HG02623 (cell line): ENCODE measurements around the gene PINK1.
A peak's percentile ranks its signal among the peaks of the same experiment; 100 is the strongest.
"Not testable (repeated sequence)": the region's sequence is repeated elsewhere in the genome, so short reads cannot be mapped to it uniquely, and the experiment has no call there.

Experiments
- ATAC-seq: cut with Tn5 transposase; IDR thresholded peaks from one replicate; pipeline ENCODE4 v1.9.1; 2021; ENCODE audit warnings: moderate library complexity; ENCODE audit not compliant: unreplicated experiment

Gene PINK1

DNA sequence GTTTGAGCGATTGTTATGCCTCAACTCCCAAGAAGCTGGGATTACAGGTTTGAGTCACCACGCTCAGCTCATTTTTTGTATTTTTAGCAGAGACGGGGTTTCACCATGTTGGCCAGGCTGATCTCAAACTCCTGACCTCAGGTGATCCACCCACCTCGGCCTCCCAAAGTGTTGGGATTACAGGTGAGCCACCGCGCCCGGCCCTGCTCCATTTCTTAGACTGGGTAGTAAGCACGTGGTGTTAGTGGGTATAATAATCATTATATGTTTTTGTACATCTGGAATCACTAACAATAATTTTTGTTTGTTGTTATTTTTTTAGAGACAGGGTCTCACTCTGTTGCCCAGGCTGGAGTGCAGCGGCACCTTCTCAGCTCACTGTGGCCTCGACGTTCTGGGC, 40.4 kb downstream of the PINK1 start:
- ATAC-seq = not testable (repeated sequence)

DNA sequence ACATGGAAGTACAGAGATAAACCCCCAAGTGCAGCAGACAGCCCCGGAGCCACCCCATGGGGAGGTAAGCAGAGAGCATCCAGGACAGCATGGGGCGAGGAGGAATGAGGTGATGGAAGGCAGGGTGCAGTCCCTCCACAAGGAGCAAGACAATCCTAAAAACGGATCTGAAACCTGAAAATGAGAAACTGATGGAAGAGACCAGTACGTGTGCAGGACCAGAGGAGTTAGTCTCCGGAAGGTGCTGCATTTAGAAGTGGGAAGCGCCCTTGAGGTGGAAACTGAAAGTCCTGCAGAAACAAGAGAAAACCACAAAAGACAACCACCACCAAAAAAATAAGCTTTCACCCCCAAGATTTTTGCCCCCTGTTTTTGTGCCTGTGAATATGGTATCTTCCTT, 45.3 kb downstream of the PINK1 start:
- no peak for ATAC-seq

DNA sequence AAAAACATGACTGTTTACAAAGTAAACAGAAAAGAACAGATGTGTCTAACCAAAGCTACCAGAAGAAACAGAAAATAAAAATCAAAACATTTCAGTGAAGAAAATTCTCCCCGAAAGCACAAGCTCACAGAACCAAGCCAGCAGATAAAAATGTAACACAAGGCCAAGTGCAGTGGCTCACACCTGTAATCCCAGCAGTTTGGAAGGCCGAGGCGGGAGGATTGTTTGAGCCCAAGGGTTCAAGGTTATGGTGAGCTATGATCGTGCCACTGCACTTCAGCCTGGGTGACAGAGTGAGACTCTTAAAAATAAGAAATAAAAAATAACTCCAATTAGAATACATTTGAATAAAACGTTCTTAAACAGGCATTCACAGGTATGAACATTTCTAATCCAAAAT, 47.0 kb downstream of the PINK1 start:
- no peak for ATAC-seq

DNA sequence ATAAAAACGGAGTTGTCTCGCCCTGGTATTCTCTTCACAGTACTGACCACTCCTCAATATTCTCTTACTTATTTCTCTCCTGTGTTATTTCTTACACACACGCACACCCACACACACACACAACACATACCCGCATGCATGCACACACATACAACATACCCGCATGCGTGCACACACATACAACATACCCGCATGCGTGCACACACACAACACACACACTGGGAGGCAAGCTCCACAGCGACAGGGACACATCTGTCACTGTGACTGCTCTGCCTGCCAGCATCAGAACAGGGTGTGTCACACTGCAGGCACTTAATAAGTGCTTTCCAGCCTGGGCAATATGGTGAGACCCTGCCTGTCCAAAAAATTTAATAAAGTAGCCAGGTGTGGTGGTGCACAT, 48.7 kb downstream of the PINK1 start:
- ATAC-seq = no peak

DNA sequence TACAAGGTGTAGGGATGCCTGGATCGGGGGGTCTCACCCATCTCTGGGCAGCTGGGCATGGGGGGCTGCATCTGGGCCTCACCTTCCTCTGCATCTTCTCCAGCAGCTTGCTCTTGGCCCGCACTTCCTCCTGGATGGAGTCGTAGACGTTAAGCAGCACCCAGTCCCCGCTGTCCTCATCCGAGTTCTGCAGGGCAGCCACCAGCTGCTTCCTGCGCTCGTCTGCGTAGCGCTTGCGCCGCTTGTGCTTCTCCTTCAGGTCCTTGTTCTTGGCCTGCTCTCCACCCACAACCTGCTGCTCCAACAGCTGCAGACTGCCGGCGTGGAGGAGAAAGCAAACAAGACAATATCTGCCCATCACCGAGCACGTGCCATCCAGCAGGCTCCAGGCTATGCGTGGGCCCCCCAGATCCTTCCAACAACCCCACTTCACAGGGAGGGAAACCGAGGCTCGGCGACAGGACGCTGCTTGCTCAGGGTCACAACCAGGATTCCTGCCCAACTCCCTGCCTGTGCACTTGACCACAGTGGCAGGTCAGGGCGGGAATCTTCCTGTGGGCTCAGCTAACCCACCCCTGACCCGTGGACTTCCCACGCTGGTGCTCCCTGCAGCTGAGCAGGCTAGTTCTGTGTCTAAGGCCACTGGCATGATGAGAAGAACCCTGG, 49.4 kb downstream of the PINK1 start:
- no peak for ATAC-seq

DNA sequence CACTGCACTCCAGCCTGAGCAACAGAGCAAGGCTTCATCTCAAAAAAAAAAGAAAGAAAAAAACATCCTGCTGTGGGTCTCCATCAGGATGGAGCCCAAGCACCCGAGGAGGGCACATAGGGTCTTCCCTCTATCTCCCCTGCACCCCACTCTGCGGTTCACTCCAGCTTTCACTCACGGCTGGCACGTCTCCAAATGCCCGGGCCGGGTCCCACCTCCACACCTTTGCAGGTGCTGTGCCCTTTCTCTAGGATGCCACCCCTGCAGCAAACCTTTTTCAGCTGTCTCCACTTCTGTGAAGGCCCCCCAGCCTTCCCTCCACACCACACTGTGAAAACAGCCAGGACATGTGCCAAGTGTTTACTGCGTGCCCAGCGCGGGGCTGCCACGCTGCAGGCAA, 50.4 kb downstream of the PINK1 start:
- no peak for ATAC-seq

DNA sequence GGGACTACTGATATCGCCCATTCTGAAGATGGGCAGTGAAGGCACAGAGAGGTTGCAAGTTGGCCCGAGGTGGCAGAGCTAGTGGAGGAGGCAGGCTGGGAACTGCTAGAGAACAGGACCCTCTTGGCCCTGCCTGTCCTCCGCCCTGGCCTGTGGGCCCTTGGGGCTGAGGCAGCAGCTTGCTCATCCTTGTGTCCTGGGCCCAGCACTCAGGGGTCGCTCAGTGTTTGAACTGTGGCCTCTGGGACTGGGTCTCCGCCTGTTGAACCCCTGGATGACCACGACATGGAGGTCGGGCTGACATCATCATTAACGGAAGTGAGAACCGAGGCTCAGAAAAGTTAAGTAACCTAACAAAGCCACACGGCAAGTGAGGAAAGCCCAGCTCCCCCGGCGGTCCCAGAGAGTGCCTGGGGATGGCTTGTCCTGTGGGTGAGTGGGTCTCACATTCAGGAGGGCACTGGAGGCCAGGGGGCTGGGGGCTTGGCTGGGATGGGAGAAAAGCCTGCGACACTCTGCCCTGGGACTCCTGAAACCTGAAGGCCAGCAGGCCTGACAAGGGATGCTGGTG, 50.9 kb downstream of the PINK1 start:
- ATAC-seq = no peak

DNA sequence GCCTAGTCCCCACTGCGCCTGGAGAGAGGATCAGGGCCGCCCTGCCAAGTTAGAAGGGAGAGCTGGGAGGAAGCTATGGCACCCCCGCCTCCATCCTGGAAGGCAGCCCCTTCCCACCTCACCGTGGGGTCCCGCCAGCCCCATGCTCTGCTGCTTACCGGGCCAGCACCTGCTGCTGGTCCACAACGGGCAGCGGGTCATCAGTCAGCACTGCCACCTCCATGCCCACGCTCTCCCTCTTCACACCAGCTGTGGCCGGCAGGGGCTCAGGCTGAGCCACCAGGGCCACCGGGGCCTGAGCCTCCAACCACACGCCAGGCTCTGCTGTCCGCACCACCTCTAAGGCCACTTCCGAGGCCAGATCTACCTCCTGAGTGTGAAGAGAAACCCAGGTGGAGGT, 51.4 kb downstream of the PINK1 start:
- no peak for ATAC-seq

DNA sequence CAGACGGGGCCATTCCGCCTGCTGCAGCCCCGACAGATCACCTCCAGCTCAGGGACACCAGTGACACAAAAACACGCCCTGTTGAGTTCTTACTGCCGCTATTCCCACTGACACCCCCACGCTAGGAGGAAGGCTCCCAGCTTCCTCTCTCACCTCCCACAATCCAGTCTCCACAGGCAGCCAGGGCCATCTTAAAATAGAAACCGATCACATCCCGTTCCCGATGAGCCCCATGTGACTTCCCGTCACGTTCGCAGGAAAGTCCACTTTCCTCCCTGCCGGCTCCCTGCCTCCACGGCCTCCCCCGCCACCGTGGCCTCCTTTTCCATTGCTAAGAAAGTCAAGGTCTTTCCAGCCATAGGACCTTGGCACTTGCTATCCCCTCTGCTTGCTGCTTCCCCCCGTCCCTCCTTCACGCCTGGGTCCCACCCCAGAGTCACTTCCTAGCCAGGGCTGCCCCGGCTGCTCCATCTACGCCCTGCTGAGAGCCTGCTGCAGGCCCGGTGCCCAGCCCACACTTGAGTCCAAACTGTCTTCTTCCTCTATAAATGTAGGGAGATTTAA, 51.9 kb downstream of the PINK1 start:
- no peak for ATAC-seq

DNA sequence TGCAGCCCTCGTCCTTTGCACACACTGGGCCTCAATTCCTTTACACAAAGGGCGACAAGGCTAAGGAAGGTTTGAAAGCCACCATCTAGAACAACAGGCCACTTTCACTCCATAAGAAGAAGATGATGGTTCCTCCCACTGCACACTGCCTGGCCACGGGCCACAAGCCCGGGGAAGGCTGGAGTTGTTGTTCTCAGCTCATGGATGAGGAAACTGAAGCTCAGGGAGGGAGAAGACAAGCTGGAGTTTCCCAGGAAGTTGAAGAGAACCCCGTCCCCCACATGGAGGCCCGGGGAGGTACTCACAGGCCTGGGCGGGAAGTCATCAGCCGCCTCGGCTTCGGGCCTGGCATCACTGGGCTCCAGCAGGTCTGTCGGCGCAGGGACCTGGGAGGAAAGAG, 52.5 kb downstream of the PINK1 start:
- ATAC-seq = no peak

DNA sequence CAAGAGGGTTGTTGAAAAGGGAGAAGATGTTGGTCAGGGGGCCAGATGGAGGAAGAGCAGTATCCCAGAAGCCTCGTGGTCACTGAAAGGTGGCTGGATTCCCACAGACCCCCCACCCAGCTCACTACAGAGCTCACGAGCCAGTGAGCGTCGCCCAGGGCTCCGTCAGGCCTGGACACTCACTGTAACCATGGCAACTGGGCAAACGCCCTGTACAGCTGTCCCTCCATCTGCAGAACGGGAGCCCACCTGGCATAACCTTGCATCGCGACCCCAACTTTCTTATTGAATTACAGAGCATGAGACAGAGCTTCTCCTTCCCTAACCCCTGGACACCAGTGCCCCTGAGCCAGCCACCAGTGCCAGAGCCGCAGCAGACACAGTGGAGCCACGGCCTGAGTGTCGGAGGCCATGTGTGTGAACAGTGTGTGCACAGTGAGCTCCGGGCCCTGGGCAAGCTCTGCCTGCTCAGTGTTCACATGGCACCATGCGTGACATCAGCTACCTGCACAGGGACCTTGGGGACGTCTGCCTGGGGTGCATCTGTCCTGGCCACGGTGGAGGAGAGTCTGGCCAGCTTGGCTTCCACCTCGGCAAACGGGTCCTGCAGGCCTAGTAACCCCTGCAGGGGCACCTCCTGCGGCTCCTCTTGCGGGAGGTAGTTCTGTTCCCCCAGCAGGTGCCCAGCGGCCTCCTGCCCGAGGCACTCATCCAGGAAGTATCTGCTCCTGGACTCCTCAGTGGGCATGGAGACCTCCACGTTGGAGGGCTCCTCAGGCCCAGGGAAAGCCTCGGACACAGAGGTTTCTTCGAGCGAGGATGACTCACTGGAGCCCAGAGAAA, 53.8 kb downstream of the PINK1 start:
- no peak for ATAC-seq

DNA sequence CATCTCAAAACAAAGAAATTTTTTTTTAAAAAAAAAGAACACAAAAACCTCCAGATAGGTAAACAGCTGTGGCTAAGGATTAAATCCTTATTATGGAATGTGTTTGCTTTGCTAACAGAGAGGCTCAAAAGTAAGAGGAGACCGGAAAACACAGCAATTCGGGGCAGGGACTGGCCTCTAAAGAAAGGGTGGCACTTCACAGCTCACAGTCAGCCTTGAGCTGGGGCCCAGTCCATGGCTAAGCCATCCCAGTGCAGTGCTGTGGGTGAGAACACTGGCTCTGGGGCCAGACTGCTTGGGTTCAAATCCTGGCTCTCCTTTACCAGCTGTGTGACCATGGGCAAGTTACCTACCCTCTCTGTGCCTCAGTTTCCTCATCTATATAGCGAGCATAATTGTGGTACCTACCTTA, 56.4 kb downstream of the PINK1 start:
- no peak for ATAC-seq

DNA sequence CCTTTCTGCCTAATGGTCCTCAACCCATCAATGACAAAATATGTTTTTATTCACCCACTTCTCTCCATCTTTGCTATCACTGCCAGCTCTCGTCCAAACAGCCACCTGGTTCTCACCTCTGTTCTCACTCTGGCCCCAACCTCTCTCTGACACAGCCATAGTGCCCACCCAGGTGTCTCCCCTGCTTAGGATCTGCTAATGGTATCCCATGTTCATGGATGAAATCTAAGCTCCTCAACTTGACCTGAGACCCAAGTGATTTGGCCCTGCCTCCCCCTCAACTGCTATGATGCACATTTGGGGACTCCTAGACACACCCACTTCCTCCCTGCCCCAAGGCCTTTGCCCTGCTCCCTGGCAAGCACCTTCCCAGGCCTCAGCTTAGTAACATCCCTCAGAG, 58.6 kb downstream of the PINK1 start:
- no peak for ATAC-seq

DNA sequence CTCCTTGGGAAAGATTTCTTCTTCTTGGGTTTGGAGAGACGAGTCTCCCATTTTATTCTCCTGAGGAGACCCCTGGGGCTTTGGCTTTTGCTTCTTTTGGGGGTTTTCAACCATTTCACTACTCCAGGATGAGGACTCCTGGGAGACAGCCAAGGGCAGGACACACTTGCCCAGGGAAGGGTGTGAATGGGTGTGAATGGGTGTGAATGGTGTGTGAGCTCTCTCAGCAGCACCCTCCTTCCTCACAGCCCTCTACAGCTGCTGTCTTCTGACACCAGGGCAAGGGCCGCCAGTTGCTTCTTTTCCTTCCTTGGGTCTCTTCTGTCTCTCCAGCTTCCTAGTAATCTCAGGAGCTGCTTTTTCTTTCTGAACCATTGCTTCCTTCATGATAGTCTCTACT, 60.4 kb downstream of the PINK1 start:
- no peak for ATAC-seq

DNA sequence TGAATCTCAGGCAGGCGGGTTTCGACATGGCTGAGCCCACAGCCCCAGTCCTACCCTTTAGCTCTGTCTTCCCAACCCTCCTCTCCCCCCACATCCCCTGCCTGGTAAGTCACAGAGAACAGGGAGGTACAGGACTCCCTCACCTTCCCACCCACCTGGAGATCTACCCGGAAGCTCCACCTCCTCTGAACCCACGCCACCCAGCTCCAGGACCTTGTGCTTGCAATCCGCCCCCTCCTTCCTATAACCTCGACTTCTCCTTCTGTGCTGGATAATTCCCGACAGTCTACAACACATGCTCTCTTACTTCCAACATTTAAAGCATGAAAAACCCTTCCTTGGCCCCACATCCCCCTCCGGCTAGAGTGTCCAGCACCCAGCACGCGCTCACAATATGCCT, 62.3 kb downstream of the PINK1 start:
- ATAC-seq = no peak

DNA sequence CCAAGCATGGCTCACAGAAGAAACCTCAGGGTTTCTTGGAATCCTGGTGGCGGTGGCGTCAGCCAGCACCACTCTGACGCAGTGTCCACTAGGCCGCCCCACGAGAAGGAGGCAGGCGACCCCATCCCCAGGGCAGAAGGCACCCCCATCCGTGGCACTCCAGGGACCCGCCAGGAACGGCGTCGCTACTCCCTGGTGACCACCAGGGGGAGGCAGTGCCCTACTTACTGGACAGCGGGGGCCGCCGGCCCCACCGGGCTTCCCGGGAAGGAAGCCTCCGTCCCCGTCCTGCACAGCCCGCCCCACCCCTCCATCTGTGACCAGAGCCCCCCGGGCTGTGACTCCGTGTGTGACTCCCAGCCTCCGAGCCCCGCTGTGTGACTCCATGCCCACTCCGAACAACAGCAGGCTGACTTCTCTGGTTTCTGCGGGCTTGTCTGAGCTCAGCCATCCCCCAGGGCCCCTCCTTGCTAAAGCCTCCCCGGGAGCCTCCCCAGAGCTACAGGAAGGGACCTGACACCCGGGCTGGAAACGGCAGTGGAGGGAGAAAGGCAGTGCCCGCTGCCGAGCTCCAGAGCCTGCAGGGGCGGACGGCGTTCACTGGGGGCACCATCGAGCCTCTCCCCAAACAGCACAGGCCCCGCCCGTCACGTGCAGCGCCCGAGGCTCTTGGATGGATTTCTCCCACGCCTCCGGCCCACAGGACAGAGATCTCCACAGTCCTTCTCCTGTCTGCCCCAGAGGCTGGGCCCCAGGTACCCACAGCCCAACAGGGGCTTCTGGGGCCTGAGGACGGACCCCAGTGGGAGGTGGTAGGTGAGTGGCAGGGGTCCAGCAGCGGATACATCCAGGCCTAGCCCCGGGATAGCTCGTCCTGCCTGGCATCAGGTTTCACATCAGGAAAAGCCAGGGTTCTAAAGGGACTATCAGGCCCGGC, 63.4 kb downstream of the PINK1 start:
- ATAC-seq = peak; percentile 52

DNA sequence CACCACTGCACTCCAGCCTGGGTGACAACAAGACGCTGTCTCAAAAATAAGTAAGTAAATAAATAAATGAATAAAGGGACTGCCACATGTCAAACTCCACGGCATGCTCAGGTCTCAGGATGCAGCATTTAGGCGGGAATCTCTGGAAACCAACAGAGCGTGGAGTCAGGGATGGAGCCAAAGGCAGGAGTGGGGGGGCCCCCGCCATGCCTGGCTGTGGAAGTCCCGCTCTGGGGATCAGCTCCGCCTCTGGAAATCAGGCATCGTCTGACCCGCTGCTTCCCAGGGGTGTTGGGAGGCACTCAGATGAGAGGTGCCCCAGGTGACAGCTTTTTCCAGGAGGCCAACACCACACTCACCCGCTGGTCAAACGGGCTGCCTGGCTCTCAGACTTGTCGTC, 64.3 kb downstream of the PINK1 start:
- ATAC-seq = no peak

DNA sequence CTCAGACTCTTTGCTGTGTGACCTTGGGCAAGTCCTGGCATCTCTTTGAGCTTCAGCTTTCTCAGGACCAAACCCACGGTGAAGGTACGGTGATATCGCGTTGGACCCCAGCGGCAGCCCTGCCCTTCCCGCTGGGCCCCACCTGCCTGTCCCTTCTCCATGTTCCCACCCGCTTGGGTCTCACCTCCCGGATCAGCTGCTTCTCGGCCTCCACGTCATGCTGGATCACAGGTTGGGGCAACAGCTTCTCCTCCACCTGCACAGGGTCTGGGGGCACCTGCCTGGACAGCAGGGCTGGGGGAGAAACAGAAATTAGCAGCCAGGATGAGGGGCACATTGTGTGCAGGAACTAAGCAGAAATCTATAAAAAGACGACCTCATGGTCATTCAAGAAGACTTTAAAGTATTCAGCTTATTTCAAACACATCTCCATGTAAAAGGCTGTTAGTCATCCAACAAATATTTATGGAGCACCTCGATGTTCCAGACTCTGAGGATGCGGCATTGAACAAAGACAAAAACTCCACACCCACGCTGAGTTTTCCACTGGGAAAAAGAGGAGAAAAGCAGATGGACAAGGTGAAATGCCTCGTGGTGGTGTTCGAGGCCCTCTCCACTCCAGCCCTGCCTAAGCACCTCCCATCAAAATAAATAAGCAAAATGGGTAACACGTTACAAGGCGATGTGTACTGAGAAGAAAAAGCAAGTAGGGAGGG, 65.1 kb downstream of the PINK1 start:
- ATAC-seq = no peak

DNA sequence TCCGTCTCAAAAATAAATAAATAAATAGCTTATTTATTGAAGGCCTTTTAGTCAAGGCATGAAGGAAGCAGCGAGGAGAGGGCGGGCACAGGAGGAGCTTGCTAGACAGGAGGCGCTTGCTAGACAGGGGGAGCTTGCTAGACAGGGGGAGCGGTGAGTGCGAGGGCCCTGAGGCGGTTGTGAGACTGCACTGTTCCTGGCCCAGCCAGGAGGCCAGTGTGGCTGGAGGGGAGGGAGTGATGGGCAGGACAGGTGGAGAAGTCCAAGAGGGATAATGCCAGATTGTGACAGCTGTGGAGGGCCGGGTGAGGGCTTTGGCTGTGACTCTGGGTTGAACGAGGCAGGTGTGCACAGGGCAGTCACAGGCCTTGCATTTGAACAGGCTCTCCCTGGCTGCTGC, 66.3 kb downstream of the PINK1 start:
- no peak for ATAC-seq

DNA sequence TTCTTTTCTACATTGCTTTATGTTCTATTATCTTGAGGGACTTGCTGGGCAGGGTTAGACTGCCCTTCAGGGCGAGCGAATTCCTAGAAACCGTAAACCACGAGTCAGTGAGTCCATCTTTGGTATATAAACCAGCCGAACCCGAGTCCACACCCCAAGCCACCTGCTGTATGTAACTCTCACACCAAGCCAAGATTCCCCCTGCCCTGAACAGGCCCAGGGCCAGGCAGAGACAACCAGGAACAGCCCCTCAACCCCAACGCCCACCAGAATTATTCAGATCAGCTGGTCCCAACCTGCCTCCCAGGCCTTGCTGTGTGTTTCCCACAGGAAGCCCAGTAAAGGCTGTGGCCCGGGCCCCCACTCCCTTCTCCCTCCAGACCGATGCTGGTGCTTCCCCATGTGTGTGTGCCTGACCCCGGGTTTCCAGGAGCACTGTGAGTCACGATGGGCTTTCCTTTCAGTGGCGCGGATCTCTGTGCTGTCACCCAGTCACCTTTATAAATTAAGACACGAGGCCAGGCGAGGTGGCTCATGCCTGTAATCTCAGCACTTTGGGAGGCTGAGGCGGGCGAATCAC, 67.5 kb downstream of the PINK1 start:
- ATAC-seq = no peak
